Stimulated activated effector memory CD8-positive, alpha-beta T cell treated with anti-CD3 and anti-CD28 coated beads, Interleukin-12 subunit alpha, Interleukin-12 subunit beta, amount 100 ng/mL, for 72 hours (primary cell): Measurements from ENCODE around the gene CXCL10.

Source experiments
- ATAC-seq: fragments of 150-1000 bp; cut with Tn5 transposase; 2 replicates; pipeline ENCODE4 v1.10.0; 2021
- DNase-seq, 2 donors: peaks; one replicate each; pipeline ENCODE4 v3.0.0; 2021 to 2022; ENCODE audit warnings: low spot score in 2 of 2
- H3K27ac Mint-ChIP-seq: one replicate; pipeline ENCODE4 v1.8.0; 2022; ENCODE audit warnings: mild to moderate bottlenecking, mixed read lengths
- H3K36me3 Mint-ChIP-seq: one replicate; pipeline ENCODE4 v1.8.0; 2022; ENCODE audit warnings: mild to moderate bottlenecking, mixed read lengths
- H3K4me1 Mint-ChIP-seq: one replicate; pipeline ENCODE4 v1.8.0; 2022; ENCODE audit warnings: mixed read lengths
- H3K4me3 Mint-ChIP-seq: one replicate; pipeline ENCODE4 v1.8.0; 2022; ENCODE audit warnings: mild to moderate bottlenecking, mixed read lengths
- H3K9me3 Mint-ChIP-seq: one replicate; pipeline ENCODE4 v1.8.0; 2022; ENCODE audit warnings: mixed read lengths

CXCL10 gene

GRCh38 chr4:75985116-75985515 lies 38.2 kb downstream of the CXCL10 start:
- DNase-seq, result no peak
- peaks cover 46% of the 10 kb centered on the region for H3K36me3 Mint-ChIP-seq
- H3K4me1 Mint-ChIP-seq, result no peaks in the 10 kb centered on the region
- no peak for ATAC-seq
- no peaks in the 10 kb centered on the region for H3K9me3 Mint-ChIP-seq
- H3K4me3 Mint-ChIP-seq, result no peak overlapping the region
- no peak overlapping the region for H3K27ac Mint-ChIP-seq

- ATAC-seq, result no peak
- H3K4me1 Mint-ChIP-seq, result no peaks in the 10 kb centered on the region
- no peaks in the 10 kb centered on the region for H3K9me3 Mint-ChIP-seq
- no peak overlapping the region for H3K4me3 Mint-ChIP-seq
- H3K27ac Mint-ChIP-seq, result peak overlapping the region; percentile 44
- no peak for DNase-seq
- peaks cover 83% of the 10 kb centered on the region for H3K36me3 Mint-ChIP-seq
These were observed 42.7 kb downstream of the CXCL10 start for GRCh38 chr4:75980576-75980975.

GRCh38 chr4:75976177-75976576 lies 47.1 kb downstream of the CXCL10 start:
- no peak for ATAC-seq
- Mint-ChIP-seq H3K36me3 (peaks cover 100% of the 10 kb centered on the region), H3K27ac (no peak overlapping the region), H3K4me1 (no peaks in the 10 kb centered on the region), H3K9me3 (no peaks in the 10 kb centered on the region), H3K4me3 (no peak overlapping the region)
- DNase-seq, result no peak

GRCh38 chr4:75973766-75974165 lies 49.5 kb downstream of the CXCL10 start:
- DNase-seq, result no peak
- ATAC-seq, result no peak
- Mint-ChIP-seq H3K4me1 (no peaks in the 10 kb centered on the region), H3K36me3 (peaks cover 100% of the 10 kb centered on the region), H3K9me3 (no peaks in the 10 kb centered on the region), H3K27ac (no peak overlapping the region), H3K4me3 (no peak overlapping the region)
